Adrenal gland (tissue), 5 donors: Measurements from ENCODE around the gene LRP1B.

Experiments used
- CTCF ChIP-seq, 6 experiments: fragments of 450-650 bp in 4 of 6; fragments of 200-600 bp in 2 of 6; sonication (generic) in 1 of 6; IDR thresholded peaks; 1 replicate in 5 of 6; 2 replicates in 1 of 6; pipeline versions ENCODE4 v1.5.1 to v1.8.0; 2016 to 2021; ENCODE audit warnings: antibody characterized with exemption in 6 of 6, mild to moderate bottlenecking in 2 of 6, moderate library complexity in 1 of 6
- POLR2A ChIP-seq, 2 donors: fragments of 450-650 bp; IDR thresholded peaks; one replicate each; pipeline ENCODE4 v1.6.1; 2017; ENCODE audit warnings: antibody characterized with exemption in 2 of 2, mild to moderate bottlenecking in 2 of 2, moderate library complexity in 1 of 2
- donor health status: DM: no; HTN: no; CAD: no.

- no peak for TF ChIP-seq CTCF (IDR thresholded peaks at IDR 0.05)
- TF ChIP-seq POLR2A (IDR thresholded peaks at IDR 0.05) = no peak
Observed at GRCh38 chr2:140262908-140263307, 1867.9 kb downstream of the LRP1B start.
